DMS 273 treated with DMSO at 0.1 percent for 48 hours (cell line): ENCODE results near the gene PRDX6.
"Not testable (repeated sequence)": the region's sequence is repeated elsewhere in the genome, so short reads cannot be mapped to it uniquely, and the experiment has no call there.

ENCODE experiments used
- DNase-seq: peaks from one replicate; lab custom pipeline; 2025; lab: John Stamatoyannopoulos, UW

Gene PRDX6

DNA sequence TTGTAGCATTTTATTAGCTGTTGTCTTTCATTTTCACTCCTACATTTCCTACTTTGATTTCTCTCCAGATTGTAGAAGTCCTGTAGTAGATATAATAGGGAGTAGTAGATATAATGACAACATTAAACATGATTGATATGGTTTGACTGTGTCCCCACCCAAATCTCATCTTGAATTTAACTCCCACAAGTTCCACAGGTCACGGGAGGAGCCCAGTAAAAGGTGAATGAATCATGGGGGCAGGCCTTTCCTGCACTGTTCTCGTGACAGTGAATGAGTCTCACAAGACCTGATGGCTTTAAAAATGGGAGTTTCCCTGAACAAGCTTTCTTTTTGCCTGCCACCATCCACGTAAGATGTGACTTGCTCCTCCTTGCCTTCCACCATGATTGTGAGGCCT, 7.5 kb upstream of the PRDX6 start:
- DNase-seq = no peak

DNA sequence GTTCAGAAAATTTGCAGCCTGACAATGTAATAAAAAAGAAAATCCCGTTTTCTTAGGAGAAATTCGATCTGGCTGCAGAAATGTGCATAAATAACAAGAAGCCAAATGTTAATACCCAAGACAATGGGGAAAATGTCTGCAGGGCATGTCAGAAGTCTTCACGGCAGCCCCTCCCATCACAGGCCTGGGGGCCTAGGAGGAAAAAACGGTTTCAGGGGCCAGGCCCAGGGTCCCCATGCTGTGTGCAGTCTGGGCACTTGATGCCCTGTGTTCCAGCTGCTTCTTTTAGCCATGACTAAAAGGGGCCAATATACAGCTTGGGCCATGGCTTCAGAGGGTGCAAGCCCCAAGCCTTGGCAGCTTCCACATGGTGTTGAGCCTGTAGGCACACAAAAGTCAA, 6.5 kb upstream of the PRDX6 start:
- no peak for DNase-seq

DNA sequence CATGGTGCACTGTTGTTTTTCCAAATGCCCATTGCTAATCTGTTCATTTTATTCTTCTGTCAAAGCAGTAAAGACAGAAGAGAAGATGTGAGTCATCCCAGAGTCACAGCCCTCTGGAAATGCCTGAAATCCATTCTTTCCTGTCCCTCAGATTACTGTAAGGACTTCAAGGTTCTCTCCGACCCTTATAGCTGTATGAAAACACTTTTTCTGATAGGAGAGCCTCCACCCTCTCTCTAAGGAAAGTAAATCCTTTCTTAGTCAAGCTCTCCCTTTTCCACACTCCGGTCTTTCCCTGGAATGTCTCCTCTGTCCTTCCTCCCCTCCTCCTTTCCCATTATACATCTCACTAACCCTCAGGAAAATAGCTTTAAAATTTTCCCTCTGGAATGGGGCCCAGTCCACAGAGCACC, 3.5 kb upstream of the PRDX6 start:
- no peak for DNase-seq

DNA sequence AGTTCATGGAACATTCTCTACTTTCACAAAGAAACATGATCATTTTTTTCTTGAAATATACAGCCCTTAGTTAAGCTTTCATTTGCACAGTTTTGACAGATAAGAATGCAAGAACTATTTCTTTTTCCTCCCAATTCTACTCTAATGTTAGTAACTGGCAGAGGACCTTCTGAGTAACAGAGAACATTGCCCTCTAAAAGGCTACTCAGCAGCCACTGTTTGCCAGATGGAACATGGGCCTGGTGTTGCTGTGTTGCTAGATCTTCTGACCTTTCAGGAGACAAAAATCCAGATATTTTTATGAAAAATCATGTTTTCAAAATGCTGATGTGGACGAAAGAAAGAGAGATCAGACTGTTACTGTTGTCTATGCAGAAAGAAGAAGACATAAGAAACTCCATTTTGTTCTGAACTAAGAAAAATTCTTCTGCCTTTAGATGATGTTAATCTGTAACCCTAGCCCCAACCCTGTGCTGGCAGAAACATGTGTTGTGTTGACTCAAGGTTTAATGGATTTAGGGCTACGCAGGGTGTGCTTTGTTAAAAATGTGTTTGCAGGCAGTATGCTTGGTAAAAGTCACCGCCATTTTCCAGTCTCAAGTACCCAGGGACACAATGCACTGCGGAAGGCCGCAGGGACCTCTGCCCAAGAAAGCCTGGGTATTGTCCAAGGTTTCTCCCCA, 2.9 kb upstream of the PRDX6 start:
- no peak for DNase-seq

DNA sequence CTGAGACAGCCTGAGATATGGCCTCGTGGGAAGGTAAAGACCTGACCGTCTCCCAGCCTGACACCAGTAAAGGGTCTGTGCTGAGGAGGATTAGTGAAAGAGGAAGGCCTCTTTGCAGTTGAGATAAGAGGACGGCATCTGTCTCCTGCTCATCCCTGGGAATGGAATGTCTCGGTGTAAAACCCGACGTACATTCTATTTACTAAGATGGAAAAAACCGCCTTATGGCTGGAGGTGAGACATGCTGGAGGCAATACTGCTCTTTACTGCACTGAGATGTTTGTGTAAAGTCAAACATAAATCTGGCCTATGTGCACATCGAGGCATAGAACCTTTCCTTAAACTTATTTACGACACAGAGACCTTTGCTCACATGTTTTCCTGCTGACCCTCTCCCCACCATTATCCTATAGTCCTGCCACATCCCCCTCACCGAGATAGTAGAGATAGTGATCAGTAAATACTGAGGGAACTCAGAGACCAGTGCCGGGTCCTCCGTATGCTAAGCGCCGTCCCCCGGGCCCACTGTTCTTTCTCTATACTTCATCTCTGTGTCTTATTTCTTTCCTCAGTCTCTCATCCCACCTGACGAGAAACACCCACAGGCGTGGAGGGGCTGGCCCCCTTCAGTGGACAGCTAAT, 2.2 kb upstream of the PRDX6 start:
- not testable (repeated sequence) for DNase-seq

DNA sequence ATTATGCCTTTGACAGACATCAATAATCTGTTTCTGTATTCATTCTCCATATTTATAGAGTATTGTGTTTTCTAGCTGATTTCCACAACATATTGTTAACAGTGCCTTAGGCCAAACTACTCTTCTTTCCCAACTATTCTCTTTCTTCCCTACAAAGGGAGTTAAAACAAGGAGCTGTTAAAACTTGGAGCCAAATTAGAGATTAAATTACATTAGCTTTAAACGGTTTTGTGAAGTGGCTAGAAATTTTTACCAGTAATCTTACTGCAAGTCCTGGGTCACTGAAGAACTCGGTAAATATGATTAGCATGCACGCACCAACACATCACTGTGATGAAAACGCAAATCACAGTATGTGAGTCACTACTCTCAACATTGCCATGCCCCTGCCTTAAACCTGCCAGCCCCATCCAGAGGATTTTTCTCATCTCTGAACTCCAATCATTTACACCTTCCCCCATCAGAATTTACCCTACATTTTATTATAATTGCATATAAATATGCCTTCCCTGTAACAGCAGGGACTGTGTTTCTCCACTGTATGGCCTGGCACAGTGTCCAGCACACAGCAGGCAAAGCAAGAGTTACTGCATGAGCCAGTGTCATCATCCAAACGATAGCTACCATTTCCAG, 1.5 kb upstream of the PRDX6 start:
- no peak for DNase-seq

DNA sequence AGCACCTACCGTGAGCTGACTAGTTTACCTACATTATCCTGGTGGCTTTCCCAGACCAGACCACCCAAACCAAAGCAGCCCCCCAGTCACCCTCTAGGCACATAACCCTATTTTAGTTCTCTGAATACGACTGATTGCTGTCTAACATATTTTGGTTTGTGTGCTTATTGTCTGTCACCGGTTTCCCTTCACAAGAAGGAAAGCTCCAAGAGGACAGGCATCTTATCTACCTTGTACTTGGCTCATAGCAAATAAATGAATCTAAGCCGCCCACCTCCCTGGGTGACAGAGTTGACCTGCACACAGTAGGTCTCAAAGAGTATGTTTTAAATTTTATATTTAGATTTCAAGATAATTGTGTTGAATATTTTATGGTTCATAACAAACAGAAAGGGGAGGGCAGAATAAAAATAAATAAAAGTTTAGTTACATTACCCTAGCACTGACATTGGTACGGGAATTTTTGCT, 904 bp upstream of the PRDX6 start:
- DNase-seq = no peak

DNA sequence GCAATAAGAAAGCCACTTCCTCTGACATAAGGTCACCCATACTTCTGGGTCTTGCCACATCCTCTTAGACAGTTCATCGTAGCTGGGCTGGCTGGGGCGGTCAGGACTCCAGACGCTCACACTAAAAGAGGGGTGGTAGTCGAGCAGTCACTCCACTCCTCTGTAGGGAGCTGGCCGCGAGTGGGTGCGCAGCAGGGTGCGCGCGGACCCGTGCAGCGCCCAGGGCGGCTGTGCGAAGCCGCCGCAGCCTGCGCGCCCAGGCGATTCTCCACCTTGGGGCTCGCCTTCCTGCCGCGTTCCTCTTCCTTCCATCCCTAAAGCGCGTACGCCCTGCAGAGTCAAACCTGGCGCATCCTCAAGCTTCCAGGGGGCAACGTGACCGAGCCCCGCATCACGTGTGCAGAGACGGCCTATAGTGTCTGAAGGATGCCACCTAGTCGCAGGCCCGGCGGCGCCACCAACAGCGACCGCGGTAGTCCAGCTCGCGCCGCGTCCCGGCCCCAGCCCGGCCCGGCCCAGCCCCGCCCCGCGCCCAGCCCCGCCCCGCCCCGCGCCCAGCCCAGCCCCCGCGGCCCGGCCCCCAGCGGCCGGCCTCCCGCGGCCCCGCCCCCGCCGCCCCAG, 360 bp upstream of the PRDX6 start:
- DNase-seq = peak; percentile 85

DNA sequence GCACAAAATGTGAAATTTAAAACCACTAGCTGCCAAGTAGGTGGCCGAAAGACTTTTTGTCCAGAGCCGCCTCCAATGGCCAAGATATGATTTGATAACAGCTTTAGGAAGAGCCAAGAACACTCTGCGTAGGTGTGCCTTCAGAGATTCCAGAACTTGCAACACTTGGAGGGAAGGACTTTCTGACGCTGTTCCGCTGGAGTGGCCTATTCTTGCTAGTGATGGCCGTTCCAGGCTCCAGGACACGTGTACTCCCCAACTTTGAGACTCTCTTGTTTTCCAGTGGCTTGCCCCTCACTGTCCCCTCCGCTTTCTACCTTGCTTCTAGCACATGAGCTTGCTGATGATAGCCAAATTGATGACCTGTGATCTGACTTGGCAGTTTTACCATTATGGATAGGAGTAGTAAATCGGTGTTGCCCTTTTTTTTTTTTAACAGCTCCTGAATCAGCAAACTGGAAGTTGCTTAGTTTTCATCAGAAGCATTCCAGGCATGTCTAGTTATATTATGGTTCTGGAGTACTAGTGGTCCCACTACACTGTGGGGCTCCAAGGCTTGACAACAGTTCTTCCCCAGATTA, 1.0 kb downstream of the PRDX6 start:
- no peak for DNase-seq

DNA sequence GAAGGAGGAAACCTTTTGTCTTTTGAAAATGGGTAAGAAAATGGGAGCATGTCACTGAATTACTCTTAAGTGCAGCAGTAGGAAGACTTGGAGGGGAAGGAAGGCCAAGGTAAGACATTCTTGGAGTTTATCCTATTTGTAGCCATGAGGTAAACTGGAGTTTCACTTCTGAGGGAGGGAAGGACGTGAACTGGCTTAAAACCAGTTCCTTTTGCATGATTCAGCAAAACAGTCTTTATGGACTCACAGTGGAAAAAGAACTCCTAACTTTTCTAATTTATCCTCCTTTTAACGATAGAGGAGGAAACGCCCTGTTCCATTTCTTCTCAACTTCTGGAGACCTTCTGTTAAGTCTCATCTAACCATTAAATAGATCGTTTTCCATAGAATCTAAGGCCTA, 2.5 kb downstream of the PRDX6 start:
- DNase-seq = no peak

DNA sequence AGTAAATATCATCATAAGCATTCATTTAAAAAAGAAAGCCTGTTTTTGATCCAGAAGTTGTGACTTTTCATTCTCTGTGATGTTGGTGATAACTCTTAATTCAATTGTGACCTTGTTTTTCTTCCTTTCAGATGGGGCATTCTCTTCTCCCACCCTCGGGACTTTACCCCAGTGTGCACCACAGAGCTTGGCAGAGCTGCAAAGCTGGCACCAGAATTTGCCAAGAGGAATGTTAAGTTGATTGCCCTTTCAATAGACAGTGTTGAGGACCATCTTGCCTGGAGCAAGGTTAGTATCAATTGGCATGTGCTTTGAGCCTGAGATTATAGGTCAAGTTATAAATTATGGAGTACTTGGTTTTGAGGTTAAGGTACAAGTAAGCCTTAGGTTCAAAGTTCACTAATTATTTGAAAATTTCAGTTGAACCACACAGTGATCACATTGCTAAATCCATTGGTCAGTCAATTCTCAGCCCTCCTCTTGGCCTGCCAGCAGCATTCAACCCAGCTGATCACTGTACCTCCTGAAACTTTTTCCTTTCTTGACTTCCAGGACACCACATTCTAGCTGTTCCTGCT, 4.1 kb downstream of the PRDX6 start:
- no peak for DNase-seq

DNA sequence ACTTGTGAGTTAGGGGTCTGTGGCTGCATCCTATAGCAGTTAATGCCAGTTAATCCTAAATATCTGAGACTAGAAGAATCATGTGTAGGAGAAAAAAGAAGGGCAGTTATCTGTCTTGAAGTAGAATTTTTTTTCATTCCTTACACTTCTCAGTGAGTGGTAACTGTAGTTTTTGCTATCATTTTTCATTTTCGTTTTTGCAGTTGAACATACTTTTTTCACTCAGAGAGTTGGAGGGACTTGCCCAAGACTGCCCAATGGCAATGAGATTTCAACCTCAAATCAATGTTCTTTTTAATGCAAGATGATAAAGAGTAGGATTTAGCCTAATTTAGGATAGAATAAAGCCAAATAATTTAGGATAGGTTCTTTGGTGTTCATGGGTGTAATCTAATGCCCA, 5.5 kb downstream of the PRDX6 start:
- no peak for DNase-seq

DNA sequence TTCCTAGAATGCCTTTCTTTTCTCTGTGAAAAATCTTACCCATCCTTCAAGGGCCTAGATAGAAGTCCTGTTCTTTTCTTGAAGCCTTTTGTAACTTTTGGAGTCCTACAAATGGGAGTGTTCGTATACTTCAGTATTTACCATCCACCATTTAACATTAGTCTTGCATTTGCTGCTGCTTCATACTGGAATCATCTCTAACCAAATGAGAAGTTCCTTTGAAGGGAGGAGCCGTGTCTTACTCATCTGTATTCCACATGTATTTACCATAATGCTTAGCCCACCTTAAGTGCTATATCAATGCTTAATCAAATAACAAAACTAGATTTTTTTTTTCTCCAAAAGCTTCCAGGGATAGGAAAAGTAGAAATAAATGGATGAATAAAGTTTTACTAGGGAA, 7.1 kb downstream of the PRDX6 start:
- no peak for DNase-seq

DNA sequence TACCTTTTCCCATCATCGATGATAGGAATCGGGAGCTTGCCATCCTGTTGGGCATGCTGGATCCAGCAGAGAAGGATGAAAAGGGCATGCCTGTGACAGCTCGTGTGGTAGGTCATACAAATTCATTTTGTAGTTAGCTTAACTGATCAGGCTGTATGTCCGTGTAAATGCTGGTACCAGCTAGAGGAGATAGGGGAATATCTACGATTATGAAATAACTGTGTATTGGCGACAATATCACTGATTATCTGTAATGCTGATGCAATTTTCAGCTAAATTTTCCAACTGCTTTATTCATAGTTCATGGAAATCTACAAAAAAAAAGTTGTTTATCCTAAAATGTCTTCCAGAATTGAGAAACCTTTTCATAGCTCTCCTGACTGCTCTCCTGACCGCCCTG, 8.3 kb downstream of the PRDX6 start:
- DNase-seq = no peak

DNA sequence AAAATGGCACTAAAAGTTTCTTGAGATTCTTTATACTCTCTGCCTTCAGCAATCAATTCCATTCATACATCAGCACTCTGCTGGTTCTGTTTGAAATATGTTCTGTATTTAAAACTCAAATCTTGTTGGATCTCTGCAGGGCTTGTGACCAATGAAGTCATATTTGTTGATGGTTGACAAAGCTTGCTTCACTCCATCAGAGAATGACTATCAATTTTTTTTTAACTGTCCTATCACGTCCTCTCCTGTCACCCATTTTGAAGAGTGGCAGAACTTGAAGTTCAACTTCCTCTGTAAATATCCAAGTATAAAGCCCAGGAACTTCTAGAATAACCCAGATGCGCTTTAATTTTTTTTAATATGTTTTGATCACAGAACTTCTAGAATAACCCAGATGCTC, 10.9 kb downstream of the PRDX6 start:
- DNase-seq = no peak

DNA sequence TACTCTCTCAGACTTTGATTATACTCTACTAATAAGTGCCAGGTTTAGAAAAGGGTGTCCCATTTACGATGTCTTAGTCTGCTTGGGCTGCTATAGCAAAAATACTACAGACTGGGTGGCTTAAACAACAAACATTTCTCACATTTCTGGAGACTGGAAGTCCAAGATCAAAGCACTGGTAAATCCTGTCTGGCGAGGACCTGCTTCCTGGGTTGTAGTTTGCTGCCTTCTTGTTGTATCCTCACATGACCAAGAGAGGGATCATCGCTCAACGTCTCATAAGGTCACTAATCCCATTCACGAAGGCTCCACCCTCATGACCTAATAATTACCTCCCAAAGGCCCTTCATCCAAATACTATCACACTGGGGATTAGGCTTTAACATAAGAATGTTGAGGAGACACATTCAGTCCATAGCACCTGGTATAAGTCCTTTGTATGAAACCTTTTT, 12.0 kb downstream of the PRDX6 start:
- DNase-seq = no peak

DNA sequence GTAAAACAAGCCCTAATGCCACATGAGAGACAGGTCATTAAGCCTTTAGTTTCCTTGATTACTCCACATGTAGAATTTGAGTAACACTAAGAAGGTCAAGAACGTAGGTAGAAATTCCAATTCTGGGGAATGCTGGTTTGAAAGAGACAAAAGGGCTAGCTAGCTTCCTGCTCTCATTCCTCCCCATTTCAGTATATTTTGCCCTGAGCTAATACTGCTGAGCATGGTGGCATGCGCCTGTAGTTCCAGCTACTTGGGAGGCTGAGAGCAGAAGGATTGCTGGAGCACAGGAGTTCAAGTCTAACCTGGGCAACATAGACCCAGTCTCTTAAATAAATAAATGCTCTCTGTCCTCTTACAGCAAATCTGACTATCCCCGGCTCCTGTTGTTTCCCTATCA, 12.8 kb downstream of the PRDX6 start:
- no peak for DNase-seq

DNA sequence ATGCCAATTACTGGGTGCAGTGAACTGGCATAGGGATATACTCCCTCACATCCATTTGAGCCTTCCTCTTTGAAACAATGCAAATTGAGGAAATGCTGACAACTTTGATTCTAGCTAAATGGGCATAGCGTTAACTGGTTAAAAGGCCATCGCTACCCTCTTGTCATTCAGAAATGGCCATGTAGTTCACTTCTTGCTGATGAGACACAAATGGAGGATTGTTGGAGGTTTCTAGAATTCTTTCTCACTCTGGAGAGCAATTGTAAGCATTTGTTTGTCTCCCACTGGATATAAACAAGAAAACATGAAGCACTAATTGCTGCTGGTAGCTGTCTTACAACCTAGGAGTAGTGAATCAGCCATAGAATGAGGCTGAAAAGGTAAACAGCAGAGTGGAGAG, 14.4 kb downstream of the PRDX6 start:
- DNase-seq = no peak

DNA sequence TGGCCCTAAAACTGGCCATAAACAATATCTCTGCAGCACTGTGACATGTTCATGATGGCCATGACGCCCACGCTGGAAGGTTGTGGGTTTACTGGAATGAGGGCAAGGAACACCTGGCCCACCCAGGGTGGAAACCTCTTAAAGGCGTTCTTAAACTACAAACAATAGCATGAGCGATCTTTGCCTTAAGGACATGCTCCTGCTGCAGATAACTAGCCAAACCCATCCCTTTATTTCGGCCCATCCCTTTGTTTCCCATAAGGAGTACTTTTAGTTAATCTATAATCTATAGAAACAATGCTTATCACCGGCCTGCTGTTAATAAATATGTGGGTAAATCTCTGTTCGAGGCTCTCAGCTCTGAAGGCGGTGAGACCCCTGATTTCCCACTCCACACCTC, 16.0 kb downstream of the PRDX6 start:
- not testable (repeated sequence) for DNase-seq

DNA sequence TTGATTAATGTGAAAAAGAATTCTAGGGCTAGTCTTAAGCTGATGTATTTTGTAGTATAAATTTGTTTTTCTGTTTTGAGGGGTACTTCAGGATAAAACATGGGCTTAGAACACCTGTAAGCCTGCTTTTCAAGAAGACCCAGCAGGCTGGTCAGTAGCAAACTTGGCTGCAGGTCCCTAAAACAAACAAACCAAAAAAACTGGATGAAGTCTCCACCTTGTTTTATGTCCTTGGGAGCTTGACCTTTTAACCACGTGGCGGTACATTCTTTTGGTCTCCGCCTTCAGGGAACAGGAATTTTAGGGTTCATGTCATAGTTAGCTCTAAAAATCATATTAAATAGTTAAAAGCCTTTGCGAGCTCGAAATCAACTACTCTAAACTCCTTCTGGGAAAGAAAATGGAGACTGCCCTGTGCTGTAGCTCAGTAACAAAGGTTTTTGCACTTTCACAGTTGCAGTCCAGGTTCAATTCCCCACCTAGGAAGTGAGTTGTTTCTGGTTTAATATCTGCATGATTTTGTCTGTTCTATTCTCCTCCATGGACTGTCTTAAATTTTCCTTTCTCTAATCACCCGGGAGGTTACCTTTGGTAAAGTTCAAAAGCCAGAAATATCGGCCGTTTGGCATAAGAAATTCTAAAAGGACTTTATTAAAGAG, 18.6 kb downstream of the PRDX6 start:
- DNase-seq = no peak

DNA sequence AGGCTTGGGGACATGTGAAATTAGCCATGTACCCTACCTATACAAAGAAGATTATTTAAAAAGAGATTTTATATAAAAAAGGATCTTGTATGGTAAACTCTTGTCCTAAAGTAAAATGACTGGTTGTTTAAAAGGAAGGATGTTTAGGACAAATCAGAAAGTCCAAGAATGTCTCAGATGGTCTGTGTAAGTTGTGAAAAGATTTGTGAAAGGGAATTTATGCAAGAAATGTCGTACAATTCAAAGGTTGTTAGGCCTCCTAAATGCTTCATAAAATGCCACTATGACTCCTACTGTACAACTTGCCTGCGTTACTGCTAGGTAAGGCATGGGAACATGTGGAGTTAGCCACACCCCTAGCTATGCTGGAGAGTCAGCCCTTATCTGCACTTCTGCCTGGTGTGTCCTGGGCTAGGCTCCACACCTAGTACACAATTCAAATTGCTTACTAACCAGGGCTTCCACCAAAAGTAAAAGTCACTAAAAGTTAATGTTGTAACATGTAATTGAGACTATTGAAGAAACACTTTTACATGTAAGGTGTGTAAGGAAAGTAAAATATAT, 19.7 kb downstream of the PRDX6 start:
- DNase-seq = no peak
